Measurements from ENCODE around the gene MAMSTR.
"Not testable (repeated sequence)": the region's sequence is repeated elsewhere in the genome, so short reads cannot be mapped to it uniquely, and the experiment has no call there.

Gene MAMSTR

DNA sequence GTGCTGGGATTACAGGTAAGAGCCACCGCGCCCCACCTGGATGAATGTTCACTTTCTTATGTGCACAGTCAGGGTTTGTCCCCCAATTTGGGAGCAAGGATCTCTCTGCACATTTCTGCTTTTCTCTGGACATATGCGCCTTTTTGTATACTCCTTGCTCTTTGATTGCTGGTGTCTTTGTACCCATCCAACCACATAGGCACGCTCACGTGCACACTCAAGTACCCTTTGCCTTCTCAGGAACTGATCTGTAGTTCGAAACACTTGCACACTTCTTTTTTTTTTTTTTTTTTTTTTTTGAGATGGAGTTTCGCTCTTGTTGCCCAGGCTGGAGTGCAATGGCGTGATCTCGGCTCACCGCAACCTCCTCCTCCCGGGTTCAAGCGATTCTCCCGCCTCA is 1.4 kb downstream of the MAMSTR start:
- DNase-seq = not testable (repeated sequence)

DNA sequence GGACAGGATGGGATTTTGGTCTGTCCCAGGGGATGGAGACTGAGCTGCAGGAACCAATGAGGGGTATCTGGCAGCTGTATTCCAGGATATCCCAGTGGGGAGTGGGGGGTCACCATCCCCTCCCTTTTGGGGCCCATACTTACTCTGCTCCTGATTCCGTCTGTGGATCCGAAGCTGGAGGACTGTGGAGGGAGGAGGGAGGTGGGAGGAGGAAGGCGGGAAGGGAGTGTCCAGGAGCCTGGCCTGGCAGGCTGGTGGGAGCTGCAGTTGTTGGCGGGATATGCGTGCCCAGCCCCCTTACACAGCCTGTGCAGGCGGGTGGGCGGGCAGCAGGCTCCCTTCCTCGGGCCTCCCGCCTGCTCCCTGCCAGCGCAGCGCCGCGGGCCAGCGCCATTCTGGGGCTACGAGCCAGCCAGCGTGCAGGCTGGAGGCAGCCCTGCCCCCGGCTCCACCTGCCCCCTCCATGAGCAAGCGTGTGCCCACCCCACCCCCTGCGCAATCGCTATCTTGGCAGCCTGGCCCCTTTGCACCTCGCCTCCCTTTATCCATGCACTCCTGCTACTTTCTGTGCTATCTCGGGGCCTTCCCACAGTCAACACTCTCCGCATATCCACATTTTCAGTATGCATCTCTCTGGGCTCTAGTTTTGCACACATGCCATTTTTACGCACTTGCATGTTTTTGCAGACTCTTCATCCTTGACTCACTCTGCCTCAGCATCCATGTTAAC is 2.8 kb downstream of the MAMSTR start:
- peak; percentile 96 for DNase-seq

DNA sequence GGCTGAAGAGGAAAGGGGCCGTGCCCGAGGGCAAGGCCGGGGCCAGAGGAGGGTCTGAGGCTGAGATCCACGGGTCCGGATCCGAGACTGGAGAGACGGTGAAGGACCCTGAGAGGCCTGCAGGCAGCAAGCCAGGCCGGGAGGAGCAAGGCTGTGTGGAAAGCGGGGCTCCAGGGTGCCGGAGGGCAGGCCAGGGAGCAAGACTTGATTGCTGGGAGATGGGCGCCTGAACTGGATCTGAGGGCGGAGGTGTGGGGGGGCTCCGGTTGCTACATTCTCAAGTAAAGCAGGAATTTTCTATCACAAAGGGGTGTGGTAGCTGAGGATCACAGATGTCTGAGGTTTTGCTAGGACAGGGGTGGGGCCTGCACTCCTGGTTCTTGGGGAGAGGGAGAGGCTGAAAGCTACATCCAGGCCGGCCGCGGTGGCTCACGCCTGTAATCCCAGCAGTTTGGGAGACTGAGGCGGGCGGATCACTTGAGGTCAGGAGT is 3.8 kb downstream of the MAMSTR start:
- DNase-seq = no peak

GRCh38 chr19:48714759-48715675 is 4.5 kb downstream of the MAMSTR start:
- no peak for DNase-seq

DNA sequence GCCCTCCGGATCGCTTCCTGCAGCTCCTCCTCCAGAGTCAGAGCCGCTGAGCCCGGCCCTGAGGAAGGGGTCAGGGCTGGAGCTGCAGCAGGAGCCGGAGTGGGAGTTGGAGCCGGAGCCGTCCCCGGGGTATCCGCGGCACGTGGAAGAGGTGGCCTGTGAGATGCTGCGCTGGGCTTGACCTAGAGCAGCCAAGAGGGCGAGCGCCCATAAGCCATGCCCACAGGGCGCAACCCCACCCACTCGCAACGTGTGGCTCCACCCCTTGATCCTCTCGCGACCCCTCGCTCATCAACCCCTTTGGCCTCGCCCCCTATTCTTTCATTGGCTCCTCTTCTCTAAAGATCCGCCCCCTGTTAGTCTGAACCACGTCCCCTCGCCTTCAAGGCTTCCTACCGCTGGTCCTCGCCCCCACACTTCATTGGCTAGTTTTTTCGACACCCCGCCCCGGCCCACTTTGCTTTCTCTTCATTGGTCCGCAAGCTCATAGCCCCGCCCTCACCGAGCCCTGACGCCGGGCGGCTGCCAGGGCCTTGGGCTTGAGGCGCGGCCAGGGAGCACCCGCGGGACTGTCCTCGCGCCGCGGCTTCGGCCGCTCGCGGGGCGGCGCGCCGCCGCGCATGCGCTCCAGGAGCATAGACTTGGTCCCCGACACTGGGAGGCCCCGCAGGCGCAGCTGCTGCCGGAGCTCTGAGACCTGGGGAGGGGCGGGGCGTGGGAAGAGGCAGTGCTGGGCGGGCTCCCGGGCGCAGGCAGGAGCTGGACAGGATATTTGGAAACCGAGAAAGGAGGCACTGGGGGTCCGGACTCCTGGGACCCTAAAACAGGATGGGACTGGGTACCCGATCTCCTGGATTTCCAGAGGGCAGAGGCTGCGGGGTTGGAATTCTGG is 5.4 kb downstream of the MAMSTR start:
- no peak for DNase-seq

DNA sequence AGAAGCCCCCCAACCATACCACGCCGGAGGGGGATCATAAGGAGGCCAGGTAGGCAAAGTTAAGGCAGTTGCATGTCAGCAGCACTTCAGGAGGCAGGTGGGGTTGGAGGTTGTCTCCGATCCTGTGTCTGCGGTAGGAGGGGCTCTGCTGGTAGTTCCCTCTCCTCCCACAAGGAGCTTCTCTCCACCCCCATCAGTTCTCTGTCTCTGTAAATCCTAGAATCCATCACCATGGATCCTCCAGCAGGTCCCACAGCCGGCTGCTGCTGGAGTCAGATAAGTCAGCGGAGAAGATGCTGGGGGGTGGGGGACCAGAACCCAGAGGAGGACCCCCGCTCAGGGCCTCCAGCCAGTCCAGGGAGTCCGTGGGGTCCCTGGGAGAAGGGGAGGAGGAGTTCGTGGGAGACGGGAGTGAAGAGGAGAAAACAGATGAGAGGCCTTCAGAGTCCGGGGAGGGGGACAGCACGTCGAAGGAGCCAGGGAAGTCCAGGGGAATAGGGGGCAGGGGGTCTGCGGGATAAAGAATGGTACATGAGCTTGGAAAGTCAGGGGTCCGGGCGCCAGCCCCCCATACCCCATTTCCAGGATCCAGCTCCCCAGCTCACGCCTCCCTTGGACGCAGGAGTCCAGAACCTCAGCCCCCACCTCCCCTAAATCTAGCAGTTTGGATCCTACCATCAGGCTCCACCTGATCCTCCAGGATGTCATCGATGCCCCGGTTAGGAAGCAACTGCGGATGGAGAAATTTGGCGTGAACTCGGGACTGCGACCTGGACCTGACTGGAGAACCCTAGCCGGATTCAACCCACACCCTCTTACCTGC is 6.3 kb downstream of the MAMSTR start:
- DNase-seq = no peak

GRCh38 chr19:48711106-48711662 is 8.3 kb downstream of the MAMSTR start:
- DNase-seq = no peak

DNA sequence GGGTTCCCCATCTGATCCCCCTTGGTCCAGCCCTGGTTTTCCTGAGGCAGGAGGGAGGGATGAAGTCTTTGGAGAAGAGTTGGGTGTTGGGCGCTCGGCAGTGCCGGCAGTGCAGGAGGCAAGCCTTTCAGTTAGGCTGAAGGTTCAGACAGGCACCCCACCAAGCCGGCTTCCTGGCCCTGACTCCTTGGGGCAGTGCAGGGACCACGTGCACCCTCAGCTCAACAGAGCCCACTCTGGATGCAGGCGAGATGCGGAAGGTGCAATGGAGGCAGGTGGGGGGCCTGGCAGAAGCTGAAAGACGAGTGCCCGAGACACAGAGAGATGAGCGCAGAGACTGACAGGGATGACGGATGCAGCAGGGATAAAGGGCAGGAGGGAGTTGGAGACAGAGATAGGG is 11.1 kb downstream of the MAMSTR start:
- DNase-seq = no peak

DNA sequence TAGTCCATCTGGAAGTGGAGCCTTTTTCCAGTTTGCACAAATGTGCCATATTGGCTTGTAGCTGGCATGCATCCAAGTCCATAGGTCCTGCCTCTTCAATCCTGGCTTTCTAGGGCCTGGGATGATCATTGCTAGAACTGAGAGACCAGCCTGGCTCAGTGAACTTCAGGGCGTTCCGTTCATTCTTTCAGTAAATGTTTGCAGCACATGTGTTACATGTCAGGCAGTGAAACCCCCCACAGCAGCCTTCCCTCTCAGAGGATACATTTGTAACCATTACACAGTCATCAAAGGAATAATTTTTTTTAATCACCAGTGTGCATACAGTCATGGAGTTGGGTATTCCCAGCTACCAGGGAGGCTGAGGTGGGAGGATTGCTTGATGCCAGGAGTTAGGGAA is 14.1 kb downstream of the MAMSTR start:
- no peak for DNase-seq

DNA sequence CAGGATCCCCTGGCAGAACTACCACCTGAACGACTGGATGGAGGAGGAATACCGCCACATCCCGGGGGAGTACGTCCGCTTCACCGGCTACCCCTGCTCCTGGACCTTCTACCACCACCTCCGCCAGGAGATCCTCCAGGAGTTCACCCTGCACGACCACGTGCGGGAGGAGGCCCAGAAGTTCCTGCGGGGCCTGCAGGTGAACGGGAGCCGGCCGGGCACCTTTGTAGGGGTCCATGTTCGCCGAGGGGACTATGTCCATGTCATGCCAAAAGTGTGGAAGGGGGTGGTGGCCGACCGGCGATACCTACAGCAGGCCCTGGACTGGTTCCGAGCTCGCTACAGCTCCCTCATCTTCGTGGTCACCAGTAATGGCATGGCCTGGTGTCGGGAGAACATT is 16.2 kb downstream of the MAMSTR start:
- DNase-seq = no peak

- no peak for DNase-seq
These were observed 16.8 kb downstream of the MAMSTR start for GRCh38 chr19:48702701-48703100.

GRCh38 chr19:48698046-48698445 is 21.5 kb downstream of the MAMSTR start:
- no peak for DNase-seq

- DNase-seq = no peak
These were observed 23.0 kb downstream of the MAMSTR start for GRCh38 chr19:48696353-48697010.

DNA sequence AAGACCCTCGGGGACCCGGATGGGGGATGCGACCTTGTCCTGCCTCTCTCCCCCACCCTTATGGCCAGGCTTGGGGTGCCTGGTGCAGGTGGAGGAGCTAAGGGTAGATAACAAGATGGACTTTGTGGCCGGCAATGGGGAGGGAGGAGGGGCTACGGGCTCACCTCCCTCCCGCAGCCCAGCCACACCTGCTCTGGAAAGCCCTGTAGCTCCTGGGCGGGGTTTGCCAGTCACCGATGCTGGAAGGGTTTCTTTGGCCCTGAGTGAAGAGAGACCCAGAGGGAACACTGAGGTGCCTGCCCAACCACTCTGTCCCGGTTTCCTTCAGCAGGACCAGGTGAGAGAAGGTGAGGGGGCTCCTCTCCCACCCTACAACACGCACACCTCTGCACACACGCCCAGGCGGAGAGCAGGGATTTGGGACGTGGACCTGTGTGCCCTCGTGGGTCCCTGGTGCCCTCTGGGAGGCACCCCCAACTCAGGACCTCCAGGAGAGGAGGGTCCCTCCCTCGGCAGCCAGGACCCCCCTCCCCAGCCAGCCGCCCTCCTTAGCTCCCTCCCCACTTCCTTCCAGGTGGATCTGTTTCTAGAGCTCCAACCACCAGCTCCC is 23.7 kb downstream of the MAMSTR start, which contains the start of gene FUT2:
FUT2 (plus strand) TSS at position 229 of the 610 bp plus-strand sequence. CDS start 6,986 bp downstream, outside the sequence.
- DNase-seq = no peak

DNA sequence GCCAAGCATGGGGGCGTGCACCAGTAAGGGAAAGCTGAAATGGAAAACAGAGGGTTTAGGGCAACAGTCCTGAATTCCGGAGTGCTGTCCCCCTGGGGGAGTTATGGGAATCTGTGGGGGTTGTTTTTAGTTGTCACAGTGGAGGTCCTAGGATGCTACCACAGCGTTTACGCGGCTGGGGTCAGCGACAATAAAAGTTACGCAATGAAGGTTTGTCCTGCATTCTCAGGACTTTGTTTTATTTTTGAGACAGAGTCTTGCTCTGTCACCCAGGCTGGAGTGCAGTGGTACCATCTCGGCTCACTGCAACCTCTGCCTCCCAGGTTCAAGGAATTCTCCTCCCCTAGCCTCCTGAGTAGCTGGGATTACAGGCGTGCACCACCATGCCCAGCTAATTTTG is 25.9 kb downstream of the MAMSTR start:
- DNase-seq = not testable (repeated sequence)

DNA sequence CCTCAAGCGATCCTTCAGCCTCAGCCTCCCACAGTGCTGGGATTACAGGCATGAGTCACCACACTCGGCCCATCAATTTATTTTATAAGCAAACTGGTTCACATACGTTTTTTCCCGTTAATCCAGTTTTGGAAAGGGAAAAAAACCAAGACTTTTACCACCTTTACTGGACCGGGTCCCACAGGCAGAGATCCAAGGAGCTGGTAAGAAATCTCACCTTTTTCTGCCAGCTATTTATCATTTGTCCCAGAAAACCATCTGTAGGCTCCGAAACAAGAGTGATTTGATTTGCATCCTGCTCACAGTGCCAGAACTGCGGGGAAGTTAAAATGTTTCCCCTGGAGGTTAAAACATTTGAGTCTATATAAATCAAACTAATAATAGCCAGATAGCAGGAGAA is 30.1 kb downstream of the MAMSTR start:
- DNase-seq = no peak

- DNase-seq = no peak
These were observed 31.7 kb downstream of the MAMSTR start for GRCh38 chr19:48687776-48688175.

DNA sequence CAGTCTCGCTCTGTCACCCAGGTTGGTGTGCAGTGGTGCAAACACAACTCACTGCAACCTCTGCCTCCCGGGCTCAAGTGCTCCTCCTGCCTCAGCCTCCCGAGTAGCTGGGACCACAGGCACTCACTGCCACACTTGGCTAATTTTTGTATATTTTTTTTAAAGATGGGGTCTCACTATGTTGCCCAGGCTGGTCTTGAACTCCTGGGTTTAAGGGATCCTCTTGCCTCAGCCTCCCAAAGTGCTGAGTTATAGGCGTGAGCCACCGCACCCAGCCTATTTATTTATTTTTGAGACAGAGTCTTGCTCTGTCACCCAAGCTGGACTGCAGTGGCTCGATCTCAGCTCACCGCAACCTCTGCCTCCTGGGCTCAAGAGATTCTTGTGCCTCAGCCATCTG is 32.9 kb downstream of the MAMSTR start:
- DNase-seq = not testable (repeated sequence)

GRCh38 chr19:48686088-48686487 is 33.4 kb downstream of the MAMSTR start:
- DNase-seq = no peak

DNA sequence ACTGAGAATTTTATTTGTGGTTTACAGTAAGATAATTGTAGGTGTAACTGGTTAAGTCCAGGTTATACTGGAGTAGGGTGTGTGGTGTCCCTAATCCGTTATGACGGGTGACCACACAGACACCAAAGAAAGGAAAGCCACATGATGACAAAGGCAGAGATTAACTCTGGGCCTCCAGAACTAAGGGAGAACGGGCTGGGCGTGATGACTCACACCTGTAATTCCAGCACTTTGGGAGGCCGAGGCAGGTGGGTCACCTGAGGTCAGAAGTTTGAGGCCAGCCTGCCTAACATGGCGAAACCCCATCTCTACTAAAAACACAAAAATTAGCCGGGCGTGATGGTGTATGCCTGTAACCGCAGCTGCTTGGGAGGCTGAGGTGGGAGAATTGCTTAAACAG is 33.9 kb downstream of the MAMSTR start:
- DNase-seq = no peak

DNA sequence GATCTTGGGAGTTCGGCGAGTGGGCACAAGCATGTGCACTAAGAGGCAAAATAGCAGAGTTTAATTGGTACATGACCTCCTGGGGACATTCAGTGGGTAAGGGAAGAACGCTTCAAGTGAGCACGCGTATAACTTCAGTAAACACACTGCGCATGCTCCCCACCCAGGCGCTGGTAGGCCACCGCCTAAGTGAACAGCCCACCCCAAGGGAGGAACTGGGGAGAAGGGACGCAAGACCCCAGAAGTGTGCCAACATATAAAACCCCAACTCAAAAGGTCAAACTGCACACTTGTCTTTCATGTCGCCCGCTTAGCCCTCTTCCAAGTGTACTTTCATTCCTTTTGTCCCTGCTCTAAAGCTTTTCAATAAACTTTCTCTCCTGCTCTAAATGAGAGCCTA is 36.2 kb downstream of the MAMSTR start:
- no peak for DNase-seq
